PC-3 (cell line): ENCODE measurements around the gene DGKD. TPM values are rescaled to one million over a fixed set of nuclear protein-coding genes. Genes with fewer than 3 reads are reported as not detected.

Experiments used
- ATAC-seq: fragments of 200-7000 bp; cut with Tn5 transposase; 2 replicates; pipeline ENCODE4 v1.9.1; 2020; ENCODE audit warnings: mild to moderate bottlenecking, moderate library complexity
- BruUV-seq: library from RNA; stranded (reverse); fragments of 400-500 nt; replicated peaks from 2 replicates; lab custom pipeline; 2021; lab: Mats Ljungman, UMichigan
- CTCF ChIA-PET: fragments of 300-600 bp; sonication (Branson Sonifier 250); formaldehyde crosslinking; loops from one replicate; lab custom pipeline; 2022; ENCODE audit warnings: antibody characterized with exemption; lab: Charles Lee
- POLR2A ChIA-PET: fragments of 300-600 bp; sonication (Branson Sonifier 250); formaldehyde crosslinking; loops from one replicate; lab custom pipeline; 2022; ENCODE audit warnings: antibody characterized with exemption; ENCODE audit not compliant: unreplicated experiment; lab: Charles Lee
- DNase-seq: peaks from one replicate; pipeline ENCODE4 v3.0.0-alpha.2; 2015
- H2AFZ ChIP-seq: fragments of 300-600 bp; sonication (generic); 2 replicates; pipeline ENCODE4 v1.6.0; 2016; ENCODE audit warnings: antibody characterized with exemption, low read length
- H3F3A ChIP-seq: fragments of 300-600 bp; sonication (generic); one replicate; pipeline ENCODE4 v1.6.0; 2017; ENCODE audit warnings: antibody characterized with exemption, low read length, control low read depth, mild to moderate bottlenecking; ENCODE audit not compliant: unreplicated experiment
- H3K27ac ChIP-seq: fragments of 300-600 bp; sonication (generic); 2 replicates; pipeline ENCODE4 v1.5.1; 2016; ENCODE audit warnings: mild to moderate bottlenecking, low read length
- H3K27me3 ChIP-seq: fragments of 300-600 bp; sonication (generic); 2 replicates; pipeline ENCODE4 v1.6.1; 2016; ENCODE audit warnings: low read length, mixed read lengths
- H3K36me3 ChIP-seq: fragments of 300-600 bp; sonication (generic); 2 replicates; pipeline ENCODE4 v1.6.1; 2016; ENCODE audit warnings: low read depth, mixed run types, low read length, mixed read lengths
- H3K4me1 ChIP-seq: fragments of 300-600 bp; sonication (generic); 2 replicates; pipeline ENCODE4 v1.5.1; 2016; ENCODE audit warnings: low read length; ENCODE audit not compliant: insufficient read depth
- H3K4me2 ChIP-seq: fragments of 300-600 bp; sonication (generic); 2 replicates; pipeline ENCODE4 v1.6.0; 2016; ENCODE audit warnings: low read length
- H3K4me3 ChIP-seq: fragments of 300-600 bp; sonication (generic); 2 replicates; pipeline ENCODE4 v1.5.1; 2016; ENCODE audit warnings: mild to moderate bottlenecking, low read length, mixed read lengths
- H3K79me2 ChIP-seq: fragments of 300-600 bp; sonication (generic); 2 replicates; pipeline ENCODE4 v1.6.1; 2017; ENCODE audit warnings: low read length, mixed read lengths
- H3K9ac ChIP-seq: fragments of 300-600 bp; sonication (generic); 2 replicates; pipeline ENCODE4 v1.6.0; 2016; ENCODE audit warnings: mild to moderate bottlenecking, low read length
- H3K9me2 ChIP-seq: fragments of 300-600 bp; sonication (generic); replicated peaks from 2 replicates; pipeline ENCODE4 v1.6.1; 2016; ENCODE audit warnings: mixed run types, low read length, mixed read lengths
- H3K9me3 ChIP-seq: fragments of 300-600 bp; sonication (generic); 2 replicates; pipeline ENCODE4 v1.6.1; 2016; ENCODE audit warnings: low read length, mixed read lengths
- H4K20me1 ChIP-seq: fragments of 300-600 bp; sonication (generic); 2 replicates; pipeline ENCODE4 v1.6.1; 2016; ENCODE audit warnings: low read length, mixed read lengths
- EZH2 ChIP-seq: fragments of 300-600 bp; sonication (generic); IDR thresholded peaks from one replicate; pipeline ENCODE4 v1.6.1; 2017; ENCODE audit warnings: antibody characterized with exemption, mild to moderate bottlenecking, low read length; ENCODE audit not compliant: unreplicated experiment
- EZH2phosphoT487 ChIP-seq: fragments of 300-600 bp; sonication (generic); IDR thresholded peaks from 2 replicates; pipeline ENCODE4 v1.6.1; 2018; ENCODE audit warnings: mild to moderate bottlenecking, antibody characterized with exemption, low read length, borderline replicate concordance
- intact Hi-C: fragments of 100-400 bp; cut with micrococcal nuclease; formaldehyde crosslinking; loops from 2 replicates; pipeline ENCODE4 v1.9.0; 2023
- total RNA-seq: library from RNA; depleted of rRNA; stranded (reverse); fragments of >200 nt; gene quantifications from 2 replicates; pipeline ENCODE4 v1.2.3, GENCODE V29; 2014
- TF ChIP-seq, protein P1 (sequence below): fragments of 300-600 bp; sonication (generic); conservative IDR thresholded peaks from 2 replicates; pipeline ENCODE4 v1.5.1; 2017; ENCODE audit warnings: antibody characterized with exemption, low read depth, mild to moderate bottlenecking, low read length

Gene DGKD
- total RNA-seq, 1 experiment from 2014 or later = 23.3 TPM

DNA sequence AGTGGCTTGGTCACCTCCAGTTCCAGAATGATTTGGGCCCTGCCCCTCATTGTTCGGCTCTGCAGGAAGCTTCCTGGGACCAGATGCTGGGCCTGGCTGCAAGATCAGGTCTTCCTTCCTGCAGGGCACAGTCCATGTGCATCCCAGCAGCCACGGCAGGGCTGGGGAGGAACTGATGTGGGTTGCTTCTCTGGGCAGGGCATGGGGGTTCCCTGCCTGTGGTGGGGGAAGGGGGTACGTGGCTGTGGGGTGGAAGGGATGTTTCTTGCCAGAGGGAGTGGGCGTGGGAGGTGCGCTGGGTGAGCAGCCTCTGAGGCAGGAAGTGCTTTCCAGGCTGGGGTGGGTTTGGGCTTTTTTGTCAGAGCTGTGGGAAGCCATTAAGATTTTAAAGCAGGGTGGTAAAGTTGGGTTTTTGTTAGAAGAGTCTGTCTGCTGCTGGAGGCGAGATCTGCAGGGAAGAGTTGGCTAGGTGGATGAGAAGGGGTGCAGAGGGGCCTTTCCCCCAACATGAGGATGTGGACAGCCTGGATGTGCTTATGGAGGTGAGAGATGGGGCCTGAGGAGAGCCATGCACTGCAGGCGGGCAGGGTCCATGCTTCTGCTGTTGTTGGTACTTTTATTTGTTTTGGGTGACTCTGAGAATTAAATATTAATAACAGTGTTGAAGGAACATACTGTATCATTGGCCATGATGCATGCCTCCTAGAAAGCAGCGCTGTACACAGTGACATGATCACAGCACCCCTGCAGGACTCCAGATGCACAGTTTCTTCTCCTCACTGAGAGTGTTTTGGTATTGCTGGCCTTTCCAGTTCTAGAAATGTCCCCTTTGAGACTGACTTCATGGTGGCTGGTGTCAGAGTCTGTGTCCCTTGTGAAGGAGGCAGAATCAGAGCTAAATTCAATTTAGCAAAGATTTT lies 45.3 kb downstream of the DGKD start:
- H3K9me2 ChIP-seq = no peaks in the 10 kb centered on the region
- TF ChIP-seq EZH2 (no peak), EZH2phosphoT487 (no peak)
- TF ChIP-seq, protein P1, sequence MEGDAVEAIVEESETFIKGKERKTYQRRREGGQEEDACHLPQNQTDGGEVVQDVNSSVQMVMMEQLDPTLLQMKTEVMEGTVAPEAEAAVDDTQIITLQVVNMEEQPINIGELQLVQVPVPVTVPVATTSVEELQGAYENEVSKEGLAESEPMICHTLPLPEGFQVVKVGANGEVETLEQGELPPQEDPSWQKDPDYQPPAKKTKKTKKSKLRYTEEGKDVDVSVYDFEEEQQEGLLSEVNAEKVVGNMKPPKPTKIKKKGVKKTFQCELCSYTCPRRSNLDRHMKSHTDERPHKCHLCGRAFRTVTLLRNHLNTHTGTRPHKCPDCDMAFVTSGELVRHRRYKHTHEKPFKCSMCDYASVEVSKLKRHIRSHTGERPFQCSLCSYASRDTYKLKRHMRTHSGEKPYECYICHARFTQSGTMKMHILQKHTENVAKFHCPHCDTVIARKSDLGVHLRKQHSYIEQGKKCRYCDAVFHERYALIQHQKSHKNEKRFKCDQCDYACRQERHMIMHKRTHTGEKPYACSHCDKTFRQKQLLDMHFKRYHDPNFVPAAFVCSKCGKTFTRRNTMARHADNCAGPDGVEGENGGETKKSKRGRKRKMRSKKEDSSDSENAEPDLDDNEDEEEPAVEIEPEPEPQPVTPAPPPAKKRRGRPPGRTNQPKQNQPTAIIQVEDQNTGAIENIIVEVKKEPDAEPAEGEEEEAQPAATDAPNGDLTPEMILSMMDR = no peak

GRCh38 chr2:233400341-233400740 lies 46.0 kb downstream of the DGKD start:
- TF ChIP-seq EZH2 (no peak), EZH2phosphoT487 (no peak)
- TF ChIP-seq, protein P1 = no peak
- H3K9me2 ChIP-seq = no peaks in the 10 kb centered on the region
- POLR2A ChIA-PET = no interaction called here
- H2AFZ ChIP-seq = no peak overlapping the region
- no peaks in the 10 kb centered on the region for H3K27me3 ChIP-seq
- no peaks in the 10 kb centered on the region for H3K4me1 ChIP-seq
- no peaks in the 10 kb centered on the region for H3K79me2 ChIP-seq
- H4K20me1 ChIP-seq = no peaks in the 10 kb centered on the region
- H3K9me3 ChIP-seq = no peaks in the 10 kb centered on the region
- ATAC-seq = no peak
- DNase-seq = no peak
- no TSS peak for BruUV-seq
- H3K4me3 ChIP-seq = no peak overlapping the region
- H3K4me2 ChIP-seq = no peak overlapping the region
- H3K36me3 ChIP-seq = peaks cover 7% of the 10 kb centered on the region; the same call in 1 of the 2 replicates
- H3F3A ChIP-seq = no peaks in the 10 kb centered on the region
- H3K9ac ChIP-seq = no peak overlapping the region
- CTCF ChIA-PET = no interaction called here
- intact Hi-C loops = no loop called here
- no peak overlapping the region for H3K27ac ChIP-seq

More for the DNA sequence above, 45.3 kb downstream of the DGKD start:
- ATAC-seq (no peak), DNase-seq (no peak)
- Histone ChIP-seq H3K27me3 (no peaks in the 10 kb centered on the region), H3K9me3 (no peaks in the 10 kb centered on the region), H3F3A (no peaks in the 10 kb centered on the region), H3K36me3 (peaks cover 3% of the 10 kb centered on the region; the same call in 1 of the 2 replicates), H3K79me2 (no peaks in the 10 kb centered on the region), H3K9ac (no peak overlapping the region), H3K4me2 (no peak overlapping the region), H3K27ac (no peak overlapping the region), H2AFZ (no peak overlapping the region), H4K20me1 (no peaks in the 10 kb centered on the region), H3K4me1 (no peaks in the 10 kb centered on the region), H3K4me3 (no peak overlapping the region)
- BruUV-seq = no TSS peak
- ChIA-PET POLR2A (no interaction called here), CTCF (no interaction called here)
- intact Hi-C loops = no loop called here

DNA sequence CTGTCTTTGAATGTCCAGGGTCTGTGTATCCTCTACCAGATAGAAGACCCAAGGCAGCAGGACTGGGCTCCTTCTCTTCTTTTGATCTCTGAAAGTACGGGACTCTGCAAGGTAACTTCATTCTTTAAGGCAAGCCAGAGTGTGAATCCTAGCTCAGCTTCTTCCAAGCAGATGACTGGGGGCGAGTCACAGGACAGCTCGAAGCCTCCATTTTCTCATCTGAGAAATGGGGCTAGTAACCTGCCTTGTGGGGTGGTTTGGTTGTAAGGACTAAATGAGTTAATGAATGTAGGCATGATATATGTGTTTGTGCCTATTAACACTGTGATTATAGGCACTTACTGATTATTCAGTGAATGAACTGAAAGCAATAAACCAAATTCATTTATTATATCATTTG lies 46.7 kb downstream of the DGKD start:
- H2AFZ ChIP-seq = no peak overlapping the region
- DNase-seq (no peak), ATAC-seq (no peak)
- no peaks in the 10 kb centered on the region for H3K9me2 ChIP-seq
- no peak overlapping the region for H3K27ac ChIP-seq
- intact Hi-C loops = no loop called here
- no TSS peak for BruUV-seq
- no peaks in the 10 kb centered on the region for H4K20me1 ChIP-seq
- POLR2A ChIA-PET = no interaction called here
- H3F3A ChIP-seq = no peaks in the 10 kb centered on the region
- H3K27me3 ChIP-seq = no peaks in the 10 kb centered on the region
- H3K36me3 ChIP-seq = peaks cover 7% of the 10 kb centered on the region; the same call in 1 of the 2 replicates
- H3K4me2 ChIP-seq = no peak overlapping the region
- no peak overlapping the region for H3K9ac ChIP-seq
- TF ChIP-seq, protein P1 = no peak
- TF ChIP-seq EZH2 (no peak), EZH2phosphoT487 (no peak)
- H3K4me3 ChIP-seq = no peak overlapping the region
- H3K9me3 ChIP-seq = no peaks in the 10 kb centered on the region
- H3K79me2 ChIP-seq = no peaks in the 10 kb centered on the region
- no peaks in the 10 kb centered on the region for H3K4me1 ChIP-seq
- CTCF ChIA-PET = interaction anchor here (0.6 kb wide), 1 partner anchor 694 kb away, joined by 3 read pairs; no protein-coding TSS in a partner anchor
